GM15510 (cell line): Measurements from ENCODE around the gene AMDHD2.
A peak's percentile ranks its signal among the peaks of the same experiment; 100 is the strongest.

Source experiments
- POLR2A ChIP-seq: IDR thresholded peaks from 3 replicates; pipeline ENCODE4 v1.6.1; 2011; ENCODE audit warnings: borderline replicate concordance; ENCODE audit not compliant: insufficient read length; ENCODE audit errors: extremely low read depth

The AMDHD2 gene

GRCh38 chr16:2501946-2502895 is 17.9 kb upstream of the AMDHD2 start:
- no peak for TF ChIP-seq POLR2A

- TF ChIP-seq POLR2A = no peak
These were observed 14.5 kb upstream of the AMDHD2 start for GRCh38 chr16:2505695-2506094.

GRCh38 chr16:2507052-2507659 is 13.0 kb upstream of the AMDHD2 start:
- no peak for TF ChIP-seq POLR2A

- TF ChIP-seq POLR2A = no peak
These were observed 12.5 kb upstream of the AMDHD2 start for GRCh38 chr16:2507665-2508064.

- TF ChIP-seq POLR2A = no peak
These were observed 11.3 kb upstream of the AMDHD2 start for GRCh38 chr16:2508722-2509400.

GRCh38 chr16:2511128-2511800 is 8.9 kb upstream of the AMDHD2 start:
- no peak for TF ChIP-seq POLR2A

- no peak for TF ChIP-seq POLR2A
These were observed 8.0 kb upstream of the AMDHD2 start for GRCh38 chr16:2511996-2512734.

GRCh38 chr16:2512735-2513404 is 7.3 kb upstream of the AMDHD2 start:
- TF ChIP-seq POLR2A = no peak

- peak; percentile 86 for TF ChIP-seq POLR2A
These were observed 6.5 kb upstream of the AMDHD2 start, which contains the start of gene ATP6V0C for GRCh38 chr16:2513405-2514332. TSS of gene ATP6V0C (plus strand) at chr16:2513952. CDS start at chr16:2514104, 152 bp downstream.

- TF ChIP-seq POLR2A = no peak
These were observed 5.6 kb upstream of the AMDHD2 start for GRCh38 chr16:2514333-2515179.

GRCh38 chr16:2515180-2515851 is 4.9 kb upstream of the AMDHD2 start:
- TF ChIP-seq POLR2A = no peak

- TF ChIP-seq POLR2A = no peak
These were observed 3.6 kb upstream of the AMDHD2 start for GRCh38 chr16:2516391-2517240.
